LHCN-M2 (cell line): ENCODE measurements around the gene ACOX3. TPM values are rescaled to one million over a fixed set of nuclear protein-coding genes. Genes with fewer than 3 reads are reported as not detected.
A peak's percentile ranks its signal among the peaks of the same experiment; 100 is the strongest.
"Not testable (repeated sequence)": the region's sequence is repeated elsewhere in the genome, so short reads cannot be mapped to it uniquely, and the experiment has no call there.

ENCODE experiments used
- DNase-seq: peaks from one replicate; pipeline ENCODE4 v3.0.0-alpha.2; 2012; ENCODE audit warnings: low read depth
- total RNA-seq: library from RNA; depleted of rRNA; stranded (reverse); fragments of >200 nt; gene quantifications from 2 replicates; pipeline ENCODE4 v1.2.3, GENCODE V29; 2014

The ACOX3 gene
- total RNA-seq, 1 experiment from 2014 or later: 27.3 TPM

DNA sequence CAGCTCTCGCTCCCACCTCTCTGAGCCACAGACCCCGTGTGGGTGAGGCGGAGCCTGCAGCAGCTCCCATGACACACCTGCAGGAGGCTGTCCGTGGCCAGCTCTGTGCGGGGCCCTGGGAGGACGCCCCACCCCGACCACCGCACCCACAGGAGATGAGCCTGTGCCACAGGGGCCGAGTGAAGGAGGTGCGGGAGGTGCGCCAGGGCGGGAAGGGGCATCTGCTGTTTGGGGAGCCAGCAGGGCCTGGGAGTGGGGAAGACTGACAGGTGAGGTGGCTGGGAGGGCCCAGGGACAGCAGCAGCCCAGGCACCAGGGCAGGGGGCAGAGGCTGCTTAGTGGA is 52.0 kb downstream of the ACOX3 start:
- no peak for DNase-seq

DNA sequence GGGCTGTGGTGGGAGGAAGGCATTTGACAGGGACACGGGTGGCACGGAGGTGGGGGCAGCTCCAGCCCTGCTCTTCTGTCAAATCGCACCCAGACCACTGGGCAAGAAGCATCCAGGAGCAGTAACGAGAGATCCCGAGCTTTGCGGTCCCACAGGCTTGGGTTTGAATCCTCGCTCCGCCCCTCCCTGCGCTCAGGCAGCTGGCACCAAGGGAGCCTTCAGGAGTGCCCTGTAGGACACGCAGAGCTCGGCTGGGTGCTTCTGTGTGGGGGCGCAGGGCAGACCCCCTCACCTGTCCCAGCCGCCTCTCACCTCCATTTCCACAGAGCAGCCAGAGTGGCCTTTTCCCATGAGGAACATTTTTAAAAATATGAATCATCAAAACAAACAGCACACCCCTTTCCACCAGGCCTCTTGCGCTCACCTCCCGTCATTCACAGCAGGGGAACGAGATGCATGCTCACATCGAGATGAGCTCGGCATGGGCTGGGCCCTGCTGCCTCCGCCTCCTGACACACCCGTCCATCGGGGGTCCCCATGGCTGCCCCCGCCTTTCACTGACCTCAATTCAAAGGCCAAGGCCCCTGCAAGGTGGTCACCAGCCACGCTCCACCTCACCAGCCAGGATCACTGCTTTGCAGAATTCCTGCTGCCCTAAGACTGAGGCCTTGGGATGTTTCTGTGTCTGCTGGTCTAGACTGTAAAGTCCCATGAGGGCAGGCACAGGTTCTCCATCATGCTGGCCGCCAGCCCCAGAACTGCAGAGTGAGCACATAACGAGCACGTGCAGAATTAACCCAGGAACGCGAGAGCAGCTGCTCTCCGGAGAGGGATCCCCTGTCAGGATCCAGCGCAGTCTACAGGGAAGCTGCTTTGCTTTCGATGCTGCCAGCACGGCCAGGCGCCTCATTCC is 52.7 kb downstream of the ACOX3 start:
- peak; percentile 18 for DNase-seq

DNA sequence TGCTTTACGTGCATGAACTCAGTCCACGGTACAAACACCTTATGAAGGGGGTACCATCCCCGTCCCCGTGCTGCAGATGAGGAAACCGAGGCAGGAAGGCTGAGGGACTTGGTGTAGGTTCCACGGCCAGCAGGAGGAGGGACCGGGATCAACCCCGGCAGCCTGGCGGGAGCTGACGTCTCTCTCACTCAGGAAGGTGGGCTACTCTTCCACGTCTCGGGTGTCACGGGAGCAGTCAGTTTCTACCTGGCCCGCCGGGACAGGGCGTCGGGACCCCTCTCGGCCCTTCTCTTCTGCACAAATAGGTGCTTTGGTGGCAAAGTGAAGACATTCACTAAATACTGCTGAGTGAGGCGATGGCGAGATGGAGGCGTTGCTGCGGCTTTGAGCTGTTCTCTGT is 53.3 kb downstream of the ACOX3 start:
- no peak for DNase-seq

DNA sequence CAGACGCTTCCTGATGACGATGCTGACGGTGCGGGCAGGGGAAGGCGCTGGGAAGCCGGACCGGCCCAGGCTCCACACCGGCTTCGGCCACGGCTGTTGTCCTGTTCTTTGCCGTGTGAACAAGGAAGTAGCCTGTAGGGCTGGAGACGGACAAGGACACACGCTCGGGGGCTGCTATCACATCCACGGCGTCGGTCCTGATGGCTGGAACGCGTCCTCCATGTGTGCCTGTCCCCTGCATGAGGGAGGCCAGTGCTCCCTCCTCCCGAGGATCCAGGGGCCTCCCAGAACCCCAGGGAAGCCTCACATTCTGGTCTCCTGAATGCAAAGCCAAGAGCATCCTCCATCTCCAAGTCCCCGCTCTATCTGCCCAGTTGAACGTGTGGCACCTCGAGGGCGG is 53.8 kb downstream of the ACOX3 start:
- no peak for DNase-seq

DNA sequence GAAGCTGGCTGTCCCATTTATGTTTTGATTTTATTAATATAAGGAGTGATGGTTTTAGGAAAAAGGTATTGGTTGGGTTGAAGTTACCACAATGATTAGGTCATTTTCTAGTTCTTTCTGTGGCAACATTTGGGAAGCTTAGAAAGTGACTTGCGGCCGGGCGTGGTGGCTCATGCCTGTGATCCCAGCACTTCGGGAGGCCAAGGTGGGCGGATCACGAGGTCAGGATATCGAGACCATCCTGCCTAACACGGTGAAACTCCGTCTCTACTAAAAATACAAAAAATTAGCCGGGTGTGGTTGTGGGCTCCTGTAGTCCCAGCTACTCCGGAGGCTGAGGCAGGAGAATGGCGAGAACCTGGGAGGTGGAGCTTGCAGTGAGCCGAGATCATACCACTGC is 54.4 kb downstream of the ACOX3 start:
- DNase-seq: not testable (repeated sequence)

DNA sequence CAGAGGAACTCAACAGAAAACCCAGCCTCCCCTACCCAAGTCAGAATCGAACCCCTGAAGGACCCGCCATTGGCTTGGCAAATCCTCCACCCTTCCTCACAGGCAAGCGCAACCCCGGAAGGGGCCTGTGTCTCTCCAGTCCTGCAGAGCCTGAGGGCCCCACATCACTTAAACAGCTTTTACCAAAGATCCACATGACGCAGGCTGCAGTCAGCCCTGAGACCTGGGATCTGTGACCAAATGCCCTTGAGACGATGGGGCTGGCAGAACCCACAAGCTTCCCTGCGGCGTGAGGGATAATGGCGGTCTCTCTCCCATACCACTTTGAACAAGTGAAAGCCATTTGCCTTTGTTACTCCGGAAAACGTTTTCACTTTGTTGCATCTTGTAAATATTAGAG is 54.9 kb downstream of the ACOX3 start:
- DNase-seq: no peak

DNA sequence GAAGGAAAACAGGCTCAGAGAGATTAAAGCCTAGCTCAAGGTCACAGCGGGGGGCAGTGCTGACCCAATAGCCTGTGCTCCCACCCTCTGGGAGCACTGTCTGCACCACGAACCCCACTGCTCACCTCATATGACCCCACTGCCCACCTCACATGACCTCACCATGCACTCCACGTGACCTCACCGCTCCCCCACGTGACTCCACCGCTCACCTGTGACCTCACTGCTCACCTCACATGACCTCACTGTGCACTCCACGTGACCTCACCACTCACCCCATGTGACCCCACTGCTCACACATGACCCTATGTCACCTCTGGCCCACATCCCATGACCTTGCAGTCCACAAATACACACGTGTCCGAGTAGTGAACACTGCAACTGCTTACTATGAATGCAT is 55.4 kb downstream of the ACOX3 start:
- DNase-seq: no peak

DNA sequence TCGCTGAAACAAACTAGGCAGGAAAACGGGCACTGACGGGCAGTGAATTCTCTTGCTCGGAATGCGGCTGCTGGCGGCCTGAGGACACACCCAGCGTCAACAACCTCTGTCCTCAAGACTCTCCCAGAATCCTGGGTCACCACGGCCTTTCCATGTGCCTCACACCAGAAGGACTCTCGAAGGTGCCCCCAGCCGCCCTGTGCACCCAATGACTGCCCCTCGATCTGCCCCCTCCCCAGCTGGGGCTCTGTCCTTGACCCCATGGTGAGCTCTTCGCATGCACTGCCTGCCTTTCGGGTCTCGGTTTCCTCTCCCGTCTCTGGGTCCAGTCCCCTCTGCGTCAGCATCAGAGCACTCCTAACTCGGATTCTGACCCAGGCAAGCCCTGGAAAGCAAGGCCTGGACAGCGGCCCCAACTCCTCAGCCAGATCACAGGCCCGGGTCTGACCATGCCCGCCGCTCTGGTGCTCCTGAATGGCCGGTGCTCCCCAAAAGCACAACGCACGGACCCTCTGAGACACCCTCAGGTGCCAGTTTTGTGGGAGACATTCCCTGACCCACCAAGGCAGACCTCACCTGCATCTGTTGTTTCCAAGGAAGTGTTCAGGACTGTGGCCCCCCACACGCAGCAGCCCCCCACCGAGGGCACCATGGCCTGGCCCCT is 56.0 kb downstream of the ACOX3 start:
- DNase-seq: peak; percentile 19

DNA sequence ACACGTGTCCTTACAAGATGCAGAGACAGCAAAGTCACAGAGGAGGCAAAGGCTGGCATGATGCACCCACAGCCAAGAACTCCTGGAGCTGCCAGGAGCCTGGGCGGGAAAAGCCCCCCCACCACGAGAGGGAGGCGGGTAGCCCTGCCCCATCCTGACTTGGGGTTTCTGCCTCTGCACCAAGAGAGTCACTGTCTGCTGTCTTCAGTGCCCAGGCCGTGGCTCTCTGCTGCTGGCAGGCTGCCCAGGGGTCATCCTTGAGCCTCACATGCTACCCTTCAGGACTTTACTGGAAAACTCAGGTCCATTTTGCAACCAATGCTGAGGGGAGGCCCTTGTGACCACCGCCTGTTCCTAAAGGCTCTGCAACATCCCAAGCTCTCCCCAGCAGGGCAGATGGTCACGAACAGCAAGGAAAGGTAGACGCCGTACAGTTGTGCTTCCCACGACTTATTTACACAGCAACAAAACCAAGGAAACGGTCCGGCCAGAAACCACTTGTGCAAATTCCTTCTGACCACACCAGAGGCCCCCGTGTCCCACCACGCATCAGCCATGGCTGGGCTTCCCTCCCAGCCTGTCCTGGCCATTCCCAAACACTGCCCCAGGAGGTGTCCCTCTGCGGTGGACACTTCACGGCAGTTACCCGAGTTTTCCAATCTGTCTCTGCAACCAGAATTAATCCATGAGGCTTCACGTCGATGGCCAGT is 56.9 kb downstream of the ACOX3 start:
- peak; percentile 83 for DNase-seq

DNA sequence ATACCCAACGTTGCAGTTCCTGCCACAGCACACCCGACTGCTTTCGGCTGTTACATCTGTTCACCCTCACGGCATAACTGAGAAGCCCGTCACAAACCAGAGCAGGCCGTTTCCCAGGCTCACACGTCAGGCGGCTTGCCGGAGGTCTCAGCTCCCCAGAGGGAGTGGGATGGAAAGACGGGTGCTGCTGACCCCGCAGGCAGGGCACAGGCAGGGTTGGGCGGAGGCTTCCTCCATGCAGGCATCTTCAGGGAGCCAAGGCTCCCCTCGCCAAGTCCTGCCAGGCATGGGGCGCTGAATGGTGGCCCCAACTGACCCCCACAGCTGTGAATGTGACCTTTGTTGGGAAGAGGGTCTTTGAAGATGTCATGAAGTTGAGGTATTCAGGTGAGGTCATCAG is 57.5 kb downstream of the ACOX3 start:
- no peak for DNase-seq

DNA sequence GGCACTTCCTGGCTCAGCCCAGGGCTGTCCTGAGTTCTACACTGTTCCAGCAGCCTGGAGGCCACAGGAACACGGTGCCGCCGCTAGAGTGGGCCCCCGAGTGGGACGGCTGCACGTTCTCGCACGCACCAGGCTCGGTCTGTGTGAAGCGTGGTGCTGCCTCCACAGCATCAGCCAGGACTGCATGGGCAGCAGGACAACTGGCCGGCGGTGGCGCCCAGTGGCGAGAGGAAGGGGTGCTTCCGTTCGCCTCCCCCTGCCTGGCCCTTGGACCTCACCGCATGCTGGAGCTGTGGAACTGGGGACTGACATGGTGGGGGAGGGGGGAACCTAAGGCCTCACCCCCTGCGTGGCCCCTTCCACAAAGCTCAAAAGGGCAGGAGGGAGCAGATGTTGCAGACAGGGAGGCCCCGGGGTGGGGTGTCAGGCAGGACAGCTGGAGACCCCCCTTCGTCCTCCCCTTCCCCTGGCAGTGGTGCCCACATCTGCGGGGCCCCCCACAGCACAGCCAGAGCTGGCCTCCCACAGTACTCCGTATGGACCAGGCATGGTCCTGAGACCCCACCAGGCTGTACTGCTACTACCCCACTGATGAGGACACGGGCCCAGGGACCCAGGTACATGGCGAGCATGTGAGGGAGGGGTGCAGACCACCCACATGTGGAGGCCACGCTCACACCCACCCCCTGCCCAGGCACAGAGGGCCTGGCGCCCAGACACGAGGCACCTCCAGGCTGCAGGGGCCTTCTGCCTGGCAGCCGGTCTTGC is 58.5 kb downstream of the ACOX3 start:
- no peak for DNase-seq

DNA sequence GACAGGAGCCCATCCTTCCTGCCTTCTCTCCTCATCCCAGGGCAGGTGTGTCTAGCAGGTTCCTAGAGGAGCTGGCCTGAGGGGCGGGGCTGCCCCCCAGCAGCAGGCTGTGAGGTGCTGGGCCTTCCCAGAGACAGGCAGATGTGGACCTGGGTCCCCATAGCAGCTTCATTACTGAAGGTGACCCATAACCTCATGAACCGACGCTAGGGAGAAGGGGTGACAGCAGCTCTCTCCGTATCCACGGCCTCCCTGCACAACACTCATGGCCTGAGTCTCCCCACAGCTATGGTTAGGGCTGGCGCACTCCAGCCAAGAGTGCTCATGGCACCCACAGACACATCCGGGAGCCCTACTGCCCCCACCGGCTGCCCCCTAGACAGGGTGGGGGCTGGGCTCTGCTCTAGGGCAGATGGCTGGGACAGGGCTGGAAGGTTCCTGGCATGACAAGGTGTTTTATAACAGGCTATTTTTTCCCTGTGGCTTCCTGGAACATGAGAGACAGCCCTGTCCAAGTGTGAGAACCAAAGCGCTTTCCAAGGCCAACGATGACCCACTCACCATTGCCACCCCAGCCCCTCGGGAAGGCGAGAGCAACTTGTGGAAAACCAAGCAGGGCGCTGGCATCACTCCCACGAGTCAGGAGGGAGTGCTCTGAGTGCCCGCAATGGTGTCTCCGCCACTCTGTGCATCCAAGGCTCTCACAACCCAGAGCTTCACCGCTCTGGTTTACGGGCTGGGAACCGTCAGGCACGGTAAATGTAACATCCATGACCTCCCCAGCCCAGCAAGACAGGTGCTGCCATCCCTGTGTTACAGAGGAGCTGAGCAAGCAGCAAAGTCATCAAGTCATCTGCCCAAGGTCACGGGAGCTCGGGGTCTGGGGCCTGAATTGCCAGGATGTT is 59.8 kb downstream of the ACOX3 start:
- DNase-seq: no peak

DNA sequence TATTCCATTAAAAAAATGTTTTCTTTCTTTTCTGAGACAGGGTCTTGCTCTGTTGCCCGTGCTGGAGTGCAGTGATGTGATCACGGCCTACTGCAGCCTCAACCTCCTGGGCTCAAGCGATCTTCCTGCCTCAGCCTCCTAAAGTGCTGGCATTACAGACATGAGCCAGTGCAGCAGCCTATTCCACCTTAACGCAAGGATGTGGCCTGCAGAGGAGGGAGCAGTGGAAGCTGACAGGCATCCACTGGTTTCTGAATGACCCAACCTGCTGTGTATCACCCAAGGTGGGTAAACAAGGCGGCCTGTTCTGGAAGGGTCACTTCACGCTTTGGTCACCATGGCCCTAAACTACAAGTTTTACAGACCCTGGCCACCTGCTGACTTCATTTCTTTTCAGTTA is 60.8 kb downstream of the ACOX3 start:
- no peak for DNase-seq

DNA sequence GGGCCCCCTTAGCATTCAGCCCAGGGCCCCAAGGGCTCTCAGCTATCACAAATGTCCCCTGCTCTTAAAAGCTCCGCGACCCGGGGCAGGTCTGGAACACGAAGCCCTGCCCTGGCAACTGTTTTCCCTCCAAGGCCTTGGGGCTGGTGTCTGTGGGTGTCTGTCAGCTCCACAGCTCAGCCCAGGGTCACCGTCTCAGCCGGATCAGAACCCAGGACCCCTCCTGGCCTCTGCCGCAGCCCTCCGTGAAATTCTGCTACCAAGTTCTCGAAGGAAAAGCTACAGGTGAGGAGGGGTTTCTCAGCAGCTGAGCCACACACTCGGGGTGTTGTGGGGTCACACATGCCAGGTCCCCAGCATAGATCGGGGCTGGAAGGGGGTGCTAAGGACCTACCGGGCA is 61.2 kb downstream of the ACOX3 start:
- DNase-seq: no peak

DNA sequence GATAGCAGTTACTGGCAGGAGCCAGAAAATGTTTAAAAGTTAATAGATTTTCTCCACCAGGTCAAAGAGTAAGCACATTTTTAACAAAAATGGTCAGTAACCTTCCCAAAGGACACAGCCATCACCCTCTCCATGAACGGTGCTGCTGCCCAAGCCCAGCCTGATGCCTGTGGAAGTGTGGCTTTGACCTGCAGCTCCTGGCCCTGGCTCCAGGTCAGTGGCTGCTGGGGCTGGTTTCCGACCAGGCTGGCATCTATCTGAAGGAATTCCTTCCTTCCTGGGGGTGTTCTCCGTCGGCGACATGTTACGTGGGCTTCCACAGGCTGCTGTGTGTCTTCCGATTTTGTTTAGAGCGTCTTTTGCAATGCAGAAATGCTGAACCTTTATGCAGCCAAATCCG is 61.7 kb downstream of the ACOX3 start:
- DNase-seq: no peak

DNA sequence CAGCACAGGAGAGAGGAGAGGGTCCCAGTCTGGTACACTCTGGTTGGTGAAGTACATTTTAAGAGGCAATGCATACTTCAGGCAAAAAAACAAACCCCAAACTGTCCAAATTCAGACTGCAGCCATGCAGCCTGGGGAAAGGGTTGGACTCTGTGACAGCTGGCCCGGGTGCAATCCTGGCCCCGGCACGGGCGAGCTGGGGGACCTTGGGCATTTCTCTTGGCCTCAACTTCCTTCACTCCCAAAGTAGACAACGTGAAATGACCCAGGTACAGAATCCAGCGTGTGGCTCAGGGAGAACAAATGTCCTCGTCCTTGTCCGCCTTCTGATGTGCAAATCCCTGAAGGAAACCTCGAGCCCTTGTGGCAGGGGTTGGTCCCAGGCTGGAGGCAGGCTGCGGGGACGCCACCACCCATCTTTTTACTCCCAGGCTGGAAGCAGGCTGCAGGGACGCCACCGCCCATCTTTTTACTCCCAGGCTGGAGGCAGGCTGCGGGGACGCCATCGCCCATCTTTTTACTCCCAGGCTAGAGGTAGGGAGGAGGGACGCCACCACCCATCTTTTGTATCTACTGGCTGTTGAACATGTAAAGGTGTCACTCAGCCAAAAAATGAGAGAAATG is 62.3 kb downstream of the ACOX3 start:
- DNase-seq: no peak

DNA sequence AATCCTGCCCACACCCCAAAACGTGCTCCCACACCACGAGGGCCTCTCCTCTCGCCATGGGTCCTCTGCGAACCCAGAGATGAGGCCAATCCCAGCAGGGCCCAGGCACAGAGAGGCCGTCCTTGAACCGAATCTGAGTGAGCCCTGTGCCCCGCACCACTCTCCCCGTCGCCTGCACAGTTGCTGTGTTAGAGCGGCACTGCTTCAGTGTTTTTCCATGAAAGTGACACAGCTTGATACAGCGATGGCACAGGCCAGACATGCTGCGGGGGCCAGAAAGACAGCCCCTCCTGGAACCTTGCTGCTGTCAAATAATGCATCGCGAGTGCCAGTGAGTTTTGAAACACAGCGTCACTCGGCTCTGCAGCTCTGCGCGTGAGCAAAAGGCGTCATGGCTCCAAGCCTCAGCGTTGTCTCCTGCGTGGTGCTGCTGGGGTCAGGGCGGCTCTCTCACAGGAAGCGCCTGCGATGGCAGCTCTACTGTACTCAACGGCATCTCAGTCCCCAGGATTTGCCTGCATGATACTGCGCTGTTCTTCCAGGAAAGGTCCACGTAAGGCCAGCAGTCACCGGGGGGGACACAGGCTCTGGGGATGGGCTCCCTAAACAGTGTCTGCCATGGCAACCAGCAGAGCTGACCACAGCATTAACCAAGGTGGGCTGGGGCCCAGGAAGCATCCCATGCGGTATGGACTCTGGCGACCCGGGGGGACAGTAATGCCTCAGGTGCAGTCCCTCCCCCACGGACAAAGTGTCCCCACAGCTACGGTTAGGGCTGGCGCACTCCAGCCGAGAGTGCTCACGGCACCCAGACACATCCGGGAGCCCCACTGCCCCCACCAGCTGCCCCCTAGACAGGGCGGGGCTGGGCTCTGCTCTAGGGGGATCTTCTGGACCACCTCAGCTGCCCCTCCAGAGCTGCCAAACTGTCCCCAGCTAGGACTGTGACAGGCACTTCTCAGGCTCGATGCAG is 63.1 kb downstream of the ACOX3 start:
- DNase-seq: no peak

DNA sequence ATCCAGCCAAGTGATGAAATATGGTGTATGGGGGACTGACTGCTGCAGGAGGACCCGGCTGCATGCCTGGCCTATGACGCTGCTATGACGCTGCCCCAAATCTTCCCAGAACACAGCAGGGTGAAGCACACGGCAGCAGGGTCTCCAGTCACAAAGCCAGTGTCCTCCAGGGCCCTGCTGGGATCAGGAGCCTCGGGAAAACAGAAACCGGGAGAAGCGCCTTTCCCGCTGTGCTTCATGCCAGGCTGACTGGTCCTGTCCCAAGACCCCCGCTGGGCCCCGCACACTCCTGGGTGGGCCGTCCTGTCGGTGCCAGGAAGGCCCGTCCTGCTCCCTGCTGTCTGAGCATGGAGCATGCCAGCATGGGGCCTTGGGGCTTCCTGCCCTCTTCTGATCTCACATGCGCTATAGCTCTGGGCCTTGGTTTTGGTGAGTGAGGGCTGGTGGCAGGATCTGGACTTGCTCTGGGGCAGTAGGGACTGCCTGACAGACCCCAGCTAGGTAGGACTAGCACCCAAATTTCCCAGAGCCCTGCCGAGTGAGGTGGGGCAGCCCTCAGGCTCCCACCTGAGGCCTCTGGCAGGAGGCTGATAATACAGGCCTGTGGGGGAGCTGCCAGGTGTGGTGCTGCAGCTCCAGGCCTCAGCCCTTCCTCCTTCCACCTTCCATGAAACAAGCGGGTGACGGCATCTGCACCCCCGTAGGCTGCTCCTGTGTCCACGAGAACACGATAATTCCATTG is 64.0 kb downstream of the ACOX3 start:
- no peak for DNase-seq
